GM19455 (cell line): Measurements from ENCODE around the gene MRPS15.

Experiments
- ATAC-seq: cut with Tn5 transposase; IDR thresholded peaks from one replicate; pipeline ENCODE4 v1.9.1; 2021; ENCODE audit not compliant: unreplicated experiment

The MRPS15 gene

DNA sequence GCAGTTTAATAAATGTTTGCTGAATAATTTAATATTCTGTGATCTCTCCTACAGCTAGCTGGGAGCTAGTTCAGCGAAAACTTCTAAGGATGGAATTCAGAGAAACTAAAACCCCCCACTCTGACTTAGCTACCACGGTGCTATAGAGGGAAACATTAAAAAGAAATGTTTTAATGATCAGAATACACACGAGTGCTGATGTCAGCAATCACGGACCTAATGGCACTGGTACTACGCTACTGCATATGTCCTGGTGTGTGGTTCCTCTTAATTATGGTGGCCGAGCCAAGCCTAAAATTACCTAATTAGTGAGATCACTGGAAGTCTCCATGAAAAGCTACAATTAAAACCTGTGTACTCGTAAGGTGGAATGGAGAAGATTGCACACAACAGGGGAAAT is 42.5 kb downstream of the MRPS15 start:
- ATAC-seq, result no peak

DNA sequence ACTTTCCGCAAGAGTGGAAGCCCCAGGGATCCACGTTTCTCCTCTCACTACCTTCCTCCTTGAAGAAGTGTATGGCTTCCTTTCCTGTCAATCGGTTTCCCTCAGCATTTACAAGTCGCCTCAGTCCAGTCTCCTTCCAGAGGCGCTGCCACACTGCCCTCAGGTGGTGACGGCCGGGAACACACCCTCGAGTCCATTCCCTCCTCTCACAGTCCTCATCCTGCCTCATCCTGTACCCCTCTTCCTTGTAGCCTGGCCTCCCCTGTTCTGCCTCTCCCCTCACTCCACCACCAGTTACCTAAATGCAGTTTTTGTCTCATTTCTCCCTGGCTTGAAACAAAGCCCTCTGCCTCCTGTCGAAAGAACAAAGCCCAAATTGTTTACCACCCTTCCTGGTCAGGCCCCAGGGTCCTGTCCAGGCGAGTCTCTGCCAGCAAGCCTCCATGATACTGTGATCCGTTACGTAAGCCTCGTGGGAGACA is 43.3 kb downstream of the MRPS15 start:
- ATAC-seq, result peak; percentile 63

DNA sequence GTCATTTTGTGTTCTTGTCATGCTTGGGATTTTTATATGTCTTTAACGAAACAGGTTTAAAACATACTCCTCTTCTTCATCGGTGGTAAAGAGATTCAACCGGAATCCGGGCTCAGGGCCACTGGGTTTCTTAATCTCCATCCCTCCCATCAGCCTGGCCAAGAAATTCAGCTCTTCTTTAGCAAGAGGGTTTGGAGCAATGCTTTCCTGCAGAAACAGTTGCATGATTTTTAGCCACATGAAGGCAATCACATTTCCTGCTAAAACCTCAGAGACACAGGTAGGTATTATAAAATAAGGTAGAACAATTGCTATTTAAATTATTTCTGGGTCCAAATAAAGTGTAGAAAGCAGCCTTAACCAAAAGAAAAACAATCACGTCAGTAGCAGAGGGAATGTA is 43.8 kb downstream of the MRPS15 start:
- no peak for ATAC-seq

DNA sequence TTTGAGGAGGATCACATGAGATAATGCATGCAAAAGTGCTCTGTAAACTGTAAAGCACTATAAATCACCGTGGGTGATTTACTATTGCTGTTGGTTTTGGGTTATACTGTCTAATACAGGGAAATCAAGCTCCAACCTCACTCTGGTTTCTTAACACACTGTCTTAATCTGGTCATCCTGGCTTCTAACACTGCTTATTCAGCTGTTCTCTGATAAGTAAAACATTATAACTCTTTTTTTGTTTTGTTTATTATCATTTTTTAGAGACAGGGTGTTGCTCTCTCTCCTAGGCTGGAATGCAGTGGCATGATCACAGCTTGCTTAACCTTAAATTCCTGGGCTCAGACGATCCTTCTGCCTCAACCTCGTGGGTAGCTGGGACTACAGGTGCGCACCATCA is 44.6 kb downstream of the MRPS15 start:
- ATAC-seq, result no peak

DNA sequence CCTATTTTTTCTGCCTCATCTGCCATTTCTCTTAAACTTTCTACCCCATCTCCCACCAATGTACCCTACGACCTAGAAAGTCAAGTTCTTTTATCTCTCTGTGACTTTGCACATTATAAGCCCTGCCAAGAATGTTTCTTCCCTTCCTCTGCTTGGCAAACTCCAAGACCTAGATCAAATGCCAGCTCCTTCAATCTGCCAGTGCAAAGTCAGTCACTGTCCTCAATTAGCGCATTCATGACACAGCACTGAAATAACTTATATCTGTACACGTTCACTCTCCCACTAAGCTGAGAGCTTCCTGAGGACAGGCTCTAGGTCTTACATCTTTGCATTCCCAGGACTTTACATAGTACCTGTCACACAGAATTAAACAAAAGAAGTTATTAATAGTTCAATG is 45.0 kb downstream of the MRPS15 start:
- ATAC-seq, result no peak

DNA sequence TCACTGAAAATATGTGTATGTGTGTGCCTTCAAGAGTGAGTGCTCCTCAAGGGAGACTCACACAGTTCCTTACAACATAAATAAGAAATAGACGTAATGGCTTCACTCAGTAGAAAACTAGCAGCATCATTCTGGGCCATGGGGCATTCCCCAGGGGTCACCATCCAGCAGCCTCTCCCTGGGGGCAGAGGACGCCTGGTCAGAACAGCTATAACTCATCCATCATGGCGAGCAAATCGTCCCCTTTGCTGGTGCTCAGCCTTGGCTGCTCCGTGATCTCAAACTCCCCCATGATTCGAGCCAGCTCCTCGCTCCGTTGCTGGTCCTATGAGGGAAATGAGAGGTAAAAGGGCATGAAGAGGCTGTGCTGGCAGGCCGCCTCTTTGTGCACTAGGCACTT is 46.3 kb downstream of the MRPS15 start:
- ATAC-seq, result no peak

DNA sequence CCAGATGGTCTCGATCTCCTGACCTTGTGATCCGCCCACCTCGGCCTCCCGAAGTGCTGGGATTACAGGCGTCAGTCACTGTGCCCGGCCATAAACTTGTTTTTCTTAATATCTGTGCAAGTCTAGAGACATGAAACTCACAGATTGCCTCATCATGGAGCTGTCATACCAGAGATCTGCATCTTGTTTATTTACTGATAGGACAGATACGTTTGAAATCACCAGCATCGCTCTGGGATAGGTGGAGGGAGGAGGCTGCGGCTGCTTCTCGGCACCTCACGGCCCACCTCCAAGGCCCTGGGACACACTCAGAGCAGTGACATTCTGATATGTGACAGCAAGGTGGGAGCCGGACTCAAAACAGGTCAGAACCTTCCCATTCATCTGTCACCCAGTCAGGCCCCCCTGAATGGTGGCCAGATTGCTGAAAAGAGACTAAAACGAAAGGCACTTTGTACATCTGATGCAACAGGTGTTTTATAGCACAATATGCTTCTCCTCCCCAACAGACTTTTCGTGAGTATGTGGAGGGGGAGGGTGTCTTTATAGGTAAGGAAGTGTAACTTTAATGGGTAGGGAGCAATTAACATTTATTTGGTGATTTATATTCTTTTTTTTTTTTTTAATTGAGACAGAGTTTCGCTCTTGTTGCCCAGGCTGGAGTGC is 48.4 kb downstream of the MRPS15 start:
- no peak for ATAC-seq

DNA sequence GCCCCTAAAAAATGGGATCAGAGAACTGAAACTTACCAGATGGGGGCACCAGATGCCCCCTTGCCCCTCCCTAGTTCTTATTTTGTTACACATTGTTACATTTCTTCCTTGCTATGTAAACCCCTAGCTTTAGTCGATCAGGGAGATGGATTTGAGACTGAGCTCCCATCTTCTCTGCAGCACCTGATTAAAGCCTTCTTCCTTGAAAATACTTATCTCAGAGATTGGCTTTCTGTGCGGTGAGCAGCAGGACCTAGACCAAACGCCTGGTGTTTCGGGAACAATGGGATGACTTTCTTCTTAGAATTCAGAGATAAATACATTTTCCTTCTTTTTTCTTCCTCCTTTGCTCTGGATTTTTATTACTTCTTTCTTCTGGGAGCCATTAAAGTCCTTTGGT is 49.8 kb downstream of the MRPS15 start:
- ATAC-seq, result no peak

DNA sequence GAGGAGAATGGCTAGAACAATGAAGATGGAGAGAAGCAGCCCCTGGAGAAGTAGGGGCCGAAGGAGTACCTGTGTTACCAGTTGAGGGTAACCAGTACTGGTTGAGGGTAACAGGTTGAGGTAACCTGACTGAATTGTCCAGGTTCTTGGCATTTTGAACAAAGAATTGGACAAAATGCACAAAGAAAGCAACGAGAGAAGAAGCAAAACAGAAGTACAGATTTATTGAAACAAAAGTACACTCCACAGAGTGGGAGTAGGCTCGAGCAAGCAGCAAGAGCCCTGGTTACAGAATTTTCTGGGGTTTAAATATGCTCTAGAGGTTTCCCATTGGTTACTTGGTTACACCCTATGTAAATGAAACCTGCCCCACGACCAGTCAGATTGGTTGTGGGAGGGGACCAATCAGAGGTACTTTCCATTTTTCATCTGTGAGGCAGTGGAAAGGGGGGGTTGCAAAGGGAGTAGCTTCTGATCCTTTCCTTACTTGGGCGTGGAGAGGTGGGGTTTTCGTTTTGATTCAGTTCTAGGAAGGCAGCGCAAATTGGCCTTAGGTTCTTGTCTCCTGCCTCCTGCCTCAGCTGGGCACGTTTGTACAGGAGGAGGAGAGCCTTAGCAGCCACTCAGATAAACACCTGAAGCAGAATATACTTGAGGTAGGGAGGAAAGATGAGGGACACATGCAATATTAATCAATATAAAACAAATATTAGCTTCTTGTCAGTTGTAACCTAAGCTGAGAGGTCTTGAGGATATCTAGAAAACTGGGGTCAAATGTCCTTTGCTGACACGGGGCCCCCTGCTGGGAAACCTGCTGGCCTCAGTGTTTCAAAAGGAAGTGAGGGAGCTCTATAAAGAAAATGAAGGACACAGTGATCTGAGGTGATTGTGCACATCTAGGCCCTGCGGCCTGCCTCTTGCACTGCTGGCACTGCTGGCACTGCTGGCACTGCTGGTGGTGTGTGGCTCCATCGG is 52.2 kb downstream of the MRPS15 start:
- ATAC-seq, result no peak

DNA sequence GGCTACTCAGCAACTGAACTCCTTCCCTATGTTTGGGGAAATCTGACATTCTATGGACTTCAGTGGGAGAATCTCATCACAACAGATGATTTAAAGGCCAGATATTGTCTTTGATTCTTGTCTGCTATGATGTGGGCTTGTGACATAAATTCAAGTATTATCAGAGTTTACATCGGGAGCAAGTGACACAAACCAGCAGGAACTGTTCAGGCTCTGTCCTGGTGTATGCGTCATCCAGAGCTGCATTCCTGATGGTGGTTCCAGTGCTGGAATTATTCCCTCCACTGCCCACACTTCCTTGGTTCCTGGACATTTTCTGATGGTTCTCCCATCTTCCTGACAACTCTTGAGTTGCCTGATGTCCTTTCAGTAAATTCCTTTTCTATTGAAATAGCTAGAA is 55.7 kb downstream of the MRPS15 start:
- no peak for ATAC-seq

DNA sequence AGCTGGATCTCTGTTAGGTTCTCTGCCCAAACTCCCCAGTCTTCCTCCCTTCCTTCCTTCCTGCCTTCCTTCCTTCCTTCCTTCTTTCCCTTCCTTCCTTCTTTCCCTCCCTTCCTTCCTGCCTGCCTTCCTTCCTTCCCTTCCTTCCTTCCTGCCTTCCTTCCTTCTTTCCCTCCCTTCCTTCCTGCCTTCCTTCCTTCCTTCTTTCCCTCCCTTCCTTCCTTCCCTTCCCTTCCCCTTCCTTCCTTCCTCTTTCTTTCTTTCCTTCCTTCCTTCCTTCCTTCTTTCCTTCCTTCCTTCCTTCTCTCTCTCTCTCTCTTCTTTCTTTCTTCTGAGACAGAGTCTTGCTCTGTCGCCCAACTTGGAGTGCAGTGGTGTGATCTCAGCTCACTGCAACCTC is 57.7 kb downstream of the MRPS15 start:
- ATAC-seq, result no peak
